ENCODE results near the gene PCMTD2. TPM values are rescaled to one million over a fixed set of nuclear protein-coding genes. Genes with fewer than 3 reads are reported as not detected.

Gene PCMTD2
- total and polyA plus RNA-seq, 2 of the 13 experiments (the other 11 are each of a cell fraction or from before 2014, with no cell fraction given): 47.0 to 76.9 TPM

GRCh38 chr20:64238115-64238825, 17.3 kb upstream of the PCMTD2 start (continued):
- TF ChIP-seq, protein P1, sequence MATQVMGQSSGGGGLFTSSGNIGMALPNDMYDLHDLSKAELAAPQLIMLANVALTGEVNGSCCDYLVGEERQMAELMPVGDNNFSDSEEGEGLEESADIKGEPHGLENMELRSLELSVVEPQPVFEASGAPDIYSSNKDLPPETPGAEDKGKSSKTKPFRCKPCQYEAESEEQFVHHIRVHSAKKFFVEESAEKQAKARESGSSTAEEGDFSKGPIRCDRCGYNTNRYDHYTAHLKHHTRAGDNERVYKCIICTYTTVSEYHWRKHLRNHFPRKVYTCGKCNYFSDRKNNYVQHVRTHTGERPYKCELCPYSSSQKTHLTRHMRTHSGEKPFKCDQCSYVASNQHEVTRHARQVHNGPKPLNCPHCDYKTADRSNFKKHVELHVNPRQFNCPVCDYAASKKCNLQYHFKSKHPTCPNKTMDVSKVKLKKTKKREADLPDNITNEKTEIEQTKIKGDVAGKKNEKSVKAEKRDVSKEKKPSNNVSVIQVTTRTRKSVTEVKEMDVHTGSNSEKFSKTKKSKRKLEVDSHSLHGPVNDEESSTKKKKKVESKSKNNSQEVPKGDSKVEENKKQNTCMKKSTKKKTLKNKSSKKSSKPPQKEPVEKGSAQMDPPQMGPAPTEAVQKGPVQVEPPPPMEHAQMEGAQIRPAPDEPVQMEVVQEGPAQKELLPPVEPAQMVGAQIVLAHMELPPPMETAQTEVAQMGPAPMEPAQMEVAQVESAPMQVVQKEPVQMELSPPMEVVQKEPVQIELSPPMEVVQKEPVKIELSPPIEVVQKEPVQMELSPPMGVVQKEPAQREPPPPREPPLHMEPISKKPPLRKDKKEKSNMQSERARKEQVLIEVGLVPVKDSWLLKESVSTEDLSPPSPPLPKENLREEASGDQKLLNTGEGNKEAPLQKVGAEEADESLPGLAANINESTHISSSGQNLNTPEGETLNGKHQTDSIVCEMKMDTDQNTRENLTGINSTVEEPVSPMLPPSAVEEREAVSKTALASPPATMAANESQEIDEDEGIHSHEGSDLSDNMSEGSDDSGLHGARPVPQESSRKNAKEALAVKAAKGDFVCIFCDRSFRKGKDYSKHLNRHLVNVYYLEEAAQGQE (IDR thresholded peaks at IDR 0.05; ENCODE audit: borderline replicate concordance in 1 of 2, low read depth in 1 of 2, low read length in 2 of 2): 0 out of 4 replicates have a peak, but pooled peaks of 1 of the 2 experiments have one; percentile 10
- TF ChIP-seq NRL (CRISPR knock-in tag; IDR thresholded peaks at IDR 0.05; ENCODE audit: borderline replicate concordance): 0 out of 2 replicates have a peak, but pooled peaks have one; percentile 70
- no peak for TF ChIP-seq MAZ (IDR thresholded peaks at IDR 0.05; ENCODE audit: borderline replicate concordance, low read depth, low read length)
- peak; percentile 81 for TF ChIP-seq MAZ (CRISPR knock-in tag; IDR thresholded peaks at IDR 0.05; ENCODE audit: low read depth)
- no peak for TF ChIP-seq ZNF7 (CRISPR knock-in tag; IDR thresholded peaks at IDR 0.05)
- TF ChIP-seq, protein P2, sequence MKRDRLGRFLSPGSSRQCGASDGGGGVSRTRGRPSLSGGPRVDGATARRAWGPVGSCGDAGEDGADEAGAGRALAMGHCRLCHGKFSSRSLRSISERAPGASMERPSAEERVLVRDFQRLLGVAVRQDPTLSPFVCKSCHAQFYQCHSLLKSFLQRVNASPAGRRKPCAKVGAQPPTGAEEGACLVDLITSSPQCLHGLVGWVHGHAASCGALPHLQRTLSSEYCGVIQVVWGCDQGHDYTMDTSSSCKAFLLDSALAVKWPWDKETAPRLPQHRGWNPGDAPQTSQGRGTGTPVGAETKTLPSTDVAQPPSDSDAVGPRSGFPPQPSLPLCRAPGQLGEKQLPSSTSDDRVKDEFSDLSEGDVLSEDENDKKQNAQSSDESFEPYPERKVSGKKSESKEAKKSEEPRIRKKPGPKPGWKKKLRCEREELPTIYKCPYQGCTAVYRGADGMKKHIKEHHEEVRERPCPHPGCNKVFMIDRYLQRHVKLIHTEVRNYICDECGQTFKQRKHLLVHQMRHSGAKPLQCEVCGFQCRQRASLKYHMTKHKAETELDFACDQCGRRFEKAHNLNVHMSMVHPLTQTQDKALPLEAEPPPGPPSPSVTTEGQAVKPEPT (CRISPR knock-in tag; IDR thresholded peaks at IDR 0.05; ENCODE audit: low read depth): peak; percentile 72; the same call in 1 of the 2 replicates
- TF ChIP-seq MIER3 (CRISPR knock-in tag; IDR thresholded peaks at IDR 0.05; ENCODE audit: borderline replicate concordance): peak; percentile 49; the same call in 1 of the 2 replicates
- TF ChIP-seq ZNF598 (CRISPR knock-in tag; IDR thresholded peaks at IDR 0.05; ENCODE audit: borderline replicate concordance): peak; percentile 77
- peak; percentile 78; the same call in 1 of the 2 replicates for TF ChIP-seq FUBP1 (CRISPR knock-in tag; IDR thresholded peaks at IDR 0.05; ENCODE audit: borderline replicate concordance)
- peak; percentile 65 for TF ChIP-seq ZNF430 (CRISPR knock-in tag; IDR thresholded peaks at IDR 0.05)
- TF ChIP-seq, protein P3, sequence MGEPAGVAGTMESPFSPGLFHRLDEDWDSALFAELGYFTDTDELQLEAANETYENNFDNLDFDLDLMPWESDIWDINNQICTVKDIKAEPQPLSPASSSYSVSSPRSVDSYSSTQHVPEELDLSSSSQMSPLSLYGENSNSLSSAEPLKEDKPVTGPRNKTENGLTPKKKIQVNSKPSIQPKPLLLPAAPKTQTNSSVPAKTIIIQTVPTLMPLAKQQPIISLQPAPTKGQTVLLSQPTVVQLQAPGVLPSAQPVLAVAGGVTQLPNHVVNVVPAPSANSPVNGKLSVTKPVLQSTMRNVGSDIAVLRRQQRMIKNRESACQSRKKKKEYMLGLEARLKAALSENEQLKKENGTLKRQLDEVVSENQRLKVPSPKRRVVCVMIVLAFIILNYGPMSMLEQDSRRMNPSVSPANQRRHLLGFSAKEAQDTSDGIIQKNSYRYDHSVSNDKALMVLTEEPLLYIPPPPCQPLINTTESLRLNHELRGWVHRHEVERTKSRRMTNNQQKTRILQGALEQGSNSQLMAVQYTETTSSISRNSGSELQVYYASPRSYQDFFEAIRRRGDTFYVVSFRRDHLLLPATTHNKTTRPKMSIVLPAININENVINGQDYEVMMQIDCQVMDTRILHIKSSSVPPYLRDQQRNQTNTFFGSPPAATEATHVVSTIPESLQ (CRISPR knock-in tag; conservative IDR thresholded peaks at IDR 0.05): no peak
- TF ChIP-seq GABPA (IDR thresholded peaks at IDR 0.05; ENCODE audit: low read depth, low read length): no peak
- peak; percentile 18; the same call in 1 of the 2 replicates for TF ChIP-seq GABPA (CRISPR knock-in tag; IDR thresholded peaks at IDR 0.05; ENCODE audit: low read depth)
- peak; percentile 54; the same call in 1 of the 2 replicates for TF ChIP-seq RCOR2 (CRISPR knock-in tag; IDR thresholded peaks at IDR 0.05)
- peak; percentile 89 for TF ChIP-seq ZMYM3 (CRISPR knock-in tag; IDR thresholded peaks at IDR 0.05)
- TF ChIP-seq ZNF614 (CRISPR knock-in tag; IDR thresholded peaks at IDR 0.05; ENCODE audit: borderline replicate concordance): peak; percentile 82; the same call in 1 of the 2 replicates
- peak; percentile 31; the same call in 1 of the 2 replicates for TF ChIP-seq GATA4 (IDR thresholded peaks at IDR 0.05; ENCODE audit: borderline replicate concordance, low read depth)
- TF ChIP-seq CREM (IDR thresholded peaks at IDR 0.05): peak; percentile 48; the same call in 1 of the 2 replicates
- no peak for TF ChIP-seq CREM (CRISPR knock-in tag; IDR thresholded peaks at IDR 0.05)
